IMR-90 (cell line): ENCODE results near the gene LYRM9. TPM values are rescaled to one million over a fixed set of nuclear protein-coding genes. Genes with fewer than 3 reads are reported as not detected.

Source experiments
- ATAC-seq: fragments of 200-7000 bp; cut with Tn5 transposase; 2 replicates; pipeline ENCODE4 v1.9.1; 2020; ENCODE audit warnings: low read depth, mild to moderate bottlenecking, moderate library complexity
- BruUV-seq: library from RNA; stranded (reverse); fragments of 400-500 nt; replicated peaks from 2 replicates; lab custom pipeline; 2021; lab: Mats Ljungman, UMichigan
- CTCF ChIA-PET: fragments of 300-600 bp; formaldehyde crosslinking; extraction: SDS; loops from one replicate; lab custom pipeline; 2021; ENCODE audit warnings: antibody characterized with exemption; lab: Yijun Ruan, JAX
- POLR2A ChIA-PET: fragments of 300-600 bp; sonication (Branson Sonifier 250); formaldehyde crosslinking; loops from one replicate; lab custom pipeline; 2022; ENCODE audit warnings: antibody characterized with exemption; ENCODE audit not compliant: unreplicated experiment; lab: Charles Lee
- DNase-seq: peaks from one replicate; pipeline ENCODE4 v3.0.0; 2013
- H2AFZ ChIP-seq: replicated peaks from 2 replicates; pipeline ENCODE3; 2013; ENCODE audit warnings: low read length, mild to moderate bottlenecking; ENCODE audit not compliant: poor library complexity
- H2AK5ac ChIP-seq: 2 replicates; pipeline ENCODE4 v1.6.1; 2013; ENCODE audit warnings: low read depth, low read length, inconsistent platforms
- H2AK9ac ChIP-seq: replicated peaks from 2 replicates; pipeline ENCODE3; 2013; ENCODE audit warnings: mild to moderate bottlenecking, low read depth, low read length, moderate library complexity; ENCODE audit not compliant: poor library complexity
- H2BK120ac ChIP-seq: 2 replicates; pipeline ENCODE4 v1.6.1; 2013; ENCODE audit warnings: low read depth, low read length, inconsistent platforms
- H2BK15ac ChIP-seq: 3 replicates; pipeline ENCODE4 v1.6.1; 2013; ENCODE audit warnings: low read depth, low read length, inconsistent platforms
- H2BK20ac ChIP-seq: 2 replicates; pipeline ENCODE4 v1.6.1; 2013; ENCODE audit warnings: low read depth, mild to moderate bottlenecking, inconsistent platforms, low read length, moderate library complexity
- H2BK5ac ChIP-seq: 2 replicates; pipeline ENCODE4 v1.6.1; 2013; ENCODE audit warnings: mild to moderate bottlenecking, low read depth, low read length, inconsistent platforms; ENCODE audit not compliant: poor library complexity, severe bottlenecking
- H3K14ac ChIP-seq: replicated peaks from 2 replicates; pipeline ENCODE4 v1.6.1; 2013; ENCODE audit warnings: low read depth, low read length, inconsistent platforms
- H3K18ac ChIP-seq: 2 replicates; pipeline ENCODE4 v1.6.1; 2013; ENCODE audit warnings: low read depth, low read length, control low read depth
- H3K23ac ChIP-seq: 2 replicates; pipeline ENCODE4 v1.6.1; 2013; ENCODE audit warnings: low read depth, low read length, inconsistent platforms
- H3K27ac ChIP-seq: 2 replicates; pipeline ENCODE4 v1.5.1; 2013; ENCODE audit warnings: mild to moderate bottlenecking, control low read depth, low read length; ENCODE audit not compliant: insufficient read depth
- H3K27me3 ChIP-seq: 2 replicates; pipeline ENCODE4 v1.6.1; 2013; ENCODE audit warnings: low read length; ENCODE audit not compliant: control insufficient read depth, insufficient read depth
- H3K36me3 ChIP-seq: 2 replicates; pipeline ENCODE4 v1.6.1; 2013; ENCODE audit warnings: low read length, mixed read lengths; ENCODE audit not compliant: control insufficient read depth, insufficient read depth
- H3K4ac ChIP-seq: 2 replicates; pipeline ENCODE4 v1.6.1; 2013; ENCODE audit warnings: low read depth, low read length, inconsistent platforms
- H3K4me1 ChIP-seq: 2 replicates; pipeline ENCODE4 v1.6.1; 2013; ENCODE audit warnings: low read length, mixed read lengths; ENCODE audit not compliant: control insufficient read depth, insufficient read depth
- H3K4me2 ChIP-seq: 2 replicates; pipeline ENCODE4 v1.6.1; 2013; ENCODE audit warnings: low read depth, mild to moderate bottlenecking, control low read depth, low read length, moderate library complexity
- H3K4me3 ChIP-seq: 2 replicates; pipeline ENCODE4 v1.5.1; 2013; ENCODE audit warnings: low read depth, mild to moderate bottlenecking, control low read depth, low read length, moderate library complexity; ENCODE audit not compliant: insufficient read depth
- H3K56ac ChIP-seq: 2 replicates; pipeline ENCODE4 v1.6.1; 2013; ENCODE audit warnings: low read length, inconsistent platforms; ENCODE audit not compliant: insufficient read depth; ENCODE audit errors: extremely low read depth
- H3K79me1 ChIP-seq, 2 experiments: 2 replicates each; pipeline ENCODE4 v1.6.1; 2013; ENCODE audit warnings: low read length in 2 of 2, inconsistent platforms in 1 of 2, low read depth in 1 of 2
- H3K9ac ChIP-seq: 2 replicates; pipeline ENCODE4 v1.6.1; 2013; ENCODE audit warnings: low read depth, low read length, control low read depth
- H3K9me1 ChIP-seq: 2 replicates; pipeline ENCODE4 v1.6.1; 2013; ENCODE audit warnings: low read length, inconsistent platforms; ENCODE audit not compliant: insufficient read depth
- H3K9me3 ChIP-seq: 2 replicates; pipeline ENCODE4 v1.6.1; 2013; ENCODE audit warnings: low read length; ENCODE audit not compliant: control insufficient read depth, insufficient read depth
- H4K20me1 ChIP-seq: 2 replicates; pipeline ENCODE4 v1.6.1; 2013; ENCODE audit warnings: low read length, inconsistent platforms; ENCODE audit not compliant: insufficient read depth
- H4K5ac ChIP-seq: 2 replicates; pipeline ENCODE4 v1.6.1; 2013; ENCODE audit warnings: mild to moderate bottlenecking, low read depth, low read length, control low read depth
- H4K8ac ChIP-seq, 2 experiments: 2 replicates each; pipeline ENCODE4 v1.6.1; 2013; ENCODE audit warnings: low read depth in 2 of 2, low read length in 2 of 2, control low read depth in 1 of 2, inconsistent platforms in 1 of 2
- H4K91ac ChIP-seq: 2 replicates; pipeline ENCODE4 v1.6.1; 2013; ENCODE audit warnings: low read depth, low read length, inconsistent platforms; ENCODE audit not compliant: insufficient read depth
- RAD21 ChIP-seq: IDR thresholded peaks from 2 replicates; pipeline ENCODE4 v1.6.1; 2012; ENCODE audit warnings: low read length, improper control_type of control experiment
- SMC3 ChIP-seq: fragments of 150-350 bp; IDR thresholded peaks from 2 replicates; pipeline ENCODE4 v1.6.1; 2016; ENCODE audit warnings: low read depth, mild to moderate bottlenecking, antibody characterized with exemption, low read length, moderate library complexity
- WGBS, 2 experiments: methylation state at CpG; one replicate each; pipeline versions ENCODE4 v1.1.5 to v1.1.7; 2013; ENCODE audit warnings: missing lambda C conversion rate in 2 of 2; ENCODE audit not compliant: insufficient read length in 1 of 2; ENCODE audit errors: extremely low coverage in 2 of 2; 5-methylcytosine and 5-hydroxymethylcytosine counted together
- dilution Hi-C: fragments of 300-500 bp; cut with HindIII; formaldehyde crosslinking; loops from one replicate; pipeline ENCODE4 v1.14.3; 2018; ENCODE audit warnings: low sequenced_read_pairs; ENCODE audit not compliant: unreplicated experiment
- in situ Hi-C: fragments of 300-500 bp; cut with MboI; formaldehyde crosslinking; loops from 3 replicates; pipeline ENCODE4 v1.14.3; 2019; ENCODE audit warnings: low sequenced_read_pairs, inconsistent platforms, mixed read lengths
- intact Hi-C: fragments of 100-400 bp; cut with micrococcal nuclease; formaldehyde crosslinking; loops from 2 replicates; pipeline ENCODE4 v1.10.0; 2022
- polyA plus RNA-seq, 3 experiments: library from polyadenylated mRNA; depleted of rRNA; stranded (reverse); fragments of >200 nt; gene quantifications; 2 replicates each; pipeline ENCODE4 v1.2.3, GENCODE V29; 2012; ENCODE audit warnings: low replicate concordance in 1 of 3
- total RNA-seq: library from RNA; depleted of rRNA; stranded (reverse); fragments of >200 nt; gene quantifications from 2 replicates; pipeline ENCODE4 v1.2.3, GENCODE V29; 2012

LYRM9 gene
- total and polyA plus RNA-seq, 2 of the 4 experiments (the other 2 are of a cell fraction) = 3.2 to 4.8 TPM

DNA sequence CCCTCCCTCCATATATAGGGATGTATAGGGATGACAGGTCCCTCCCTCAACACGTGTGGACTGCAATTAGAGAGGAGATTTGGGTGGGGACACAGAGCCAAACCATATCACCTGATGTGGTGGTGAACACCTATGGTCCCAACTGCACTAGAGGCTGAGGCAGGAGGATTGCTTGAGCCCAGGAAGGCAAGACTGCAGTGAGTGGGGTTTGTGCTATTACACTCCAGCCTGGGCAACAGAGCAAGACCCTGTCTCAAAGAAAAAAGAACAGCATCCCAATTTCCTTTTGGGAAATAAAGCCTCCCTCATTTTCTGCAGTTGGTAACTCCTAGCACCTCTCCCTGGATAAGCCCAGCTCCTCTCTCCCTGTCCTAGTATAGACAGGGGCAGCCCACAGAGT is 23.8 kb upstream of the LYRM9 start:
- dilution Hi-C loops (no loop called here), in situ Hi-C loops (no loop called here), intact Hi-C loops (loop anchor here (10.0 kb wide), 1 partner anchor 98 kb away; no protein-coding TSS in a partner anchor)
- no peaks in the 10 kb centered on the region for H3K4me1 ChIP-seq
- H3K27me3 ChIP-seq = peaks cover 10% of the 10 kb centered on the region
- whole genome bisulfite sequencing, 2 experiments = no CpG with 5 or more reads among the region's 1 CpG
- no peak overlapping the region for H2BK15ac ChIP-seq
- no peak overlapping the region for H3K4ac ChIP-seq
- H3K79me1 ChIP-seq = no peaks in the 10 kb centered on the region
- no peak overlapping the region for H3K14ac ChIP-seq
- no peak overlapping the region for H4K5ac ChIP-seq
- H3K23ac ChIP-seq = no peak overlapping the region
- ATAC-seq (no peak), DNase-seq (no peak)
- no peak overlapping the region for H2BK20ac ChIP-seq
- H2AK9ac ChIP-seq = no peak overlapping the region
- H3K9ac ChIP-seq = no peak overlapping the region
- no peak overlapping the region for H3K4me3 ChIP-seq
- no peak overlapping the region for H3K56ac ChIP-seq
- H3K18ac ChIP-seq = no peak overlapping the region
- no peak overlapping the region for H2AFZ ChIP-seq
- no peak overlapping the region for H2AK5ac ChIP-seq
- no peak for TF ChIP-seq SMC3
- no peak for TF ChIP-seq RAD21
- POLR2A ChIA-PET = interaction anchor here (0.5 kb wide), 1 partner anchor 18 kb away, joined by 4 read pairs; no protein-coding TSS in a partner anchor
- no peaks in the 10 kb centered on the region for H3K9me1 ChIP-seq
- H3K9me3 ChIP-seq = no peaks in the 10 kb centered on the region
- no peak overlapping the region for H3K27ac ChIP-seq
- H3K36me3 ChIP-seq = no peaks in the 10 kb centered on the region
- H2BK120ac ChIP-seq = no peak overlapping the region
- no peaks in the 10 kb centered on the region for H4K20me1 ChIP-seq
- H4K91ac ChIP-seq = no peak overlapping the region
- no TSS peak for BruUV-seq
- no peak overlapping the region for H2BK5ac ChIP-seq
- CTCF ChIA-PET = no interaction called here
- no peak overlapping the region for H3K4me2 ChIP-seq
- no peak overlapping the region for H4K8ac ChIP-seq
